ENCODE data around the gene ABCF2.

ABCF2 gene

GRCh38 chr7:151175793-151176311, 51.2 kb downstream of the ABCF2 start:
- FAIRE-seq (no peak), DNase-seq (ENCODE audit: insufficient read length, low spot score) (no peak)
- no peak for TF ChIP-seq CTCF (IDR thresholded peaks at IDR 0.05; ENCODE audit: insufficient read depth, missing control alignments)

- DNase-seq (ENCODE audit: insufficient read length, low spot score): no peak
- no peak for FAIRE-seq
- TF ChIP-seq CTCF (IDR thresholded peaks at IDR 0.05; ENCODE audit: insufficient read depth, missing control alignments): no peak
Measured at GRCh38 chr7:151175047-151175792, 51.8 kb downstream of the ABCF2 start.

GRCh38 chr7:151174246-151175046, 52.6 kb downstream of the ABCF2 start:
- FAIRE-seq: no peak
- DNase-seq (ENCODE audit: insufficient read length, low spot score): no peak
- TF ChIP-seq CTCF (IDR thresholded peaks at IDR 0.05; ENCODE audit: insufficient read depth, missing control alignments): no peak

GRCh38 chr7:151173386-151174245, 53.4 kb downstream of the ABCF2 start:
- no peak for TF ChIP-seq CTCF (IDR thresholded peaks at IDR 0.05; ENCODE audit: insufficient read depth, missing control alignments)
- FAIRE-seq: no peak

GRCh38 chr7:151172273-151173141, 54.5 kb downstream of the ABCF2 start:
- TF ChIP-seq CTCF (IDR thresholded peaks at IDR 0.05; ENCODE audit: insufficient read depth, missing control alignments): peak; percentile 100
- FAIRE-seq: no peak
- DNase-seq (ENCODE audit: insufficient read length, low spot score): peak; percentile 70

More at GRCh38 chr7:151173386-151174245, 53.4 kb downstream of the ABCF2 start:
- DNase-seq (ENCODE audit: insufficient read length, low spot score): no peak

- no peak for FAIRE-seq
Measured at GRCh38 chr7:151168787-151169162, 58.2 kb downstream of the ABCF2 start.

More at GRCh38 chr7:151168787-151169162, 58.2 kb downstream of the ABCF2 start:
- TF ChIP-seq CTCF (IDR thresholded peaks at IDR 0.05; ENCODE audit: insufficient read depth, missing control alignments): no peak
- no peak for DNase-seq (ENCODE audit: insufficient read length, low spot score)
